Gastroesophageal sphincter (tissue), 4 donors: ENCODE measurements around the gene POM121. TPM values are rescaled to one million over a fixed set of nuclear protein-coding genes. Genes with fewer than 3 reads are reported as not detected.
A peak's percentile ranks its signal among the peaks of the same experiment; 100 is the strongest.
"Not testable (repeated sequence)": the region's sequence is repeated elsewhere in the genome, so short reads cannot be mapped to it uniquely, and the experiment has no call there.

ENCODE experiments used
- ATAC-seq: fragments of 150-250 bp; one replicate; pipeline ENCODE4 v1.9.1; 2016; ENCODE audit warnings: mild to moderate bottlenecking, moderate library complexity
- H3K27ac ChIP-seq, 4 donors: fragments of 200-600 bp; sonication (generic) in 3 of 4; 1 replicate in 3 of 4; 2 replicates in 1 of 4; pipeline ENCODE4 v1.5.1; 2016 to 2019
- H3K27me3 ChIP-seq: fragments of 200-600 bp; sonication (generic); one replicate; pipeline ENCODE4 v1.5.1; 2019
- H3K36me3 ChIP-seq, 2 donors: fragments of 200-600 bp; sonication (generic); one replicate each; pipeline ENCODE4 v1.5.1; 2019; ENCODE audit warnings: control low read depth in 1 of 2
- H3K4me1 ChIP-seq, 3 donors: fragments of 200-600 bp; sonication (generic); 1 replicate in 2 of 3; 2 replicates in 1 of 3; pipeline ENCODE4 v1.5.1; 2016 to 2019; ENCODE audit warnings: control low read depth in 2 of 3
- H3K4me3 ChIP-seq, 2 donors: fragments of 200-600 bp; sonication (generic); one replicate each; pipeline ENCODE4 v1.5.1; 2019; ENCODE audit warnings: mild to moderate bottlenecking in 1 of 2, moderate library complexity in 1 of 2
- H3K9me3 ChIP-seq, 3 donors: fragments of 200-600 bp; sonication (generic); one replicate each; pipeline ENCODE4 v1.5.1; 2017 to 2019; ENCODE audit warnings: control low read depth in 2 of 3
- WGBS, 2 donors: methylation state at CpG; one replicate each; pipeline ENCODE4 v1.1.5; 2018; ENCODE audit warnings: low coverage in 1 of 2; 5-methylcytosine and 5-hydroxymethylcytosine counted together
- total RNA-seq, 4 donors: library from RNA; depleted of rRNA; stranded (reverse); fragments of >200 nt; gene quantifications; one replicate each; pipeline ENCODE4 v1.1.0, GENCODE V29; 2016

POM121 gene
- total RNA-seq, 4 donors from 2014 or later = 11.8 to 22.1 (median 14.6) TPM

GRCh38 chr7:72965186-72965975 is 40.5 kb downstream of the POM121 start:
- H3K27ac ChIP-seq, H3K36me3 ChIP-seq, H3K4me3 ChIP-seq, H3K27me3 ChIP-seq, H3K9me3 ChIP-seq, H3K4me1 ChIP-seq: not testable (repeated sequence)
- WGBS, 2 donors = no CpG with 5 or more reads among the region's 31 CpGs
- ATAC-seq = peak; percentile 14

DNA sequence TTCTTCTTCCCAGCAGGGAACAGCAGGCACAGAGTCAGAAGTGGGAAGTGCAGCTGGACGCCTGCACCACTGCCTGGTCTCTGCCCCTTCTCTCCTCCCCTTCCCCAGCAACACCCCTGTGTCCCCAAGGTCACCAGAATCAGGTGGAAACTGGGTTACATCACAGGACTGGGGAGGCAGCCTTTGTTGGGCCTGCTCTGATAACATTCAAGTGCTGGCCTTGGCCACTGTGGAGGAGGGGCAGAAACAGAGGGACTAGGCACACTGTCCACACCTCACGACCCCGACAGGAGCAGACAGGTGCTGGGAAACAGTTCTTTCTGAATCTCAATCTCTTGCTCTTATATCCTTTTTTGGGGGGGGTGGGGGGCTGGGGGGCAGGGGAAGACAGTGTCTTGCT is 42.0 kb downstream of the POM121 start:
- not testable (repeated sequence) for H3K4me3 ChIP-seq, H3K27ac ChIP-seq, ATAC-seq, H3K4me1 ChIP-seq, H3K27me3 ChIP-seq, H3K36me3 ChIP-seq, H3K9me3 ChIP-seq
- WGBS, 2 donors = no CpG with 5 or more reads among the region's 3 CpGs

DNA sequence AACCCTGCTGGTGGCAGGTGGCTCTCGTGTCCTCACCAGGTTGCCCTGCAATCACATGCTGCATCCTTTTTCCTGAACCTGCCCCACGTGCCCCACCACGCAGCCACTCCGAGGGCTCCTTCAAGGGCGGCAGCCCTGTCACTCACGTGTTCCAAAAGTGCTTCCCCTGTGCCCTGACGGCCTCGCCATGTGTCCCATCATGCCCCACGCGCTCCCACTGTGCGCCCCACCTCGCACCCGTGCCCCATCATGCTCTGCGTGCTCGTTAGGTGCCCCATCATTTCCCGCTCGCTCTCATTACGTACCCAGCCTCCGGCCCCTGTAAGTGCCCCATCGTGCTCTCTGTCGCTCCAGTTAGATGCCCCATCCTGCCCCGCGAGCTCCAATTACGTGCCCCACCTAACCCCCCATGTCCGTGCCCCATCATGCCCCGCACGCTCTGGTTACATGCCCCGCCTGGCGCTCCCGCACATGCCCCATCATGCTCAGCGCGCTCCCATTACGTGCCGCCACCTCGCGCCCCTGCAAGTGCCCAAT is 44.2 kb downstream of the POM121 start, which contains the start of gene TRIM74:
TRIM74 (minus strand) TSS at position 487 of the 537 bp plus-strand sequence. CDS start 3,309 bp downstream, outside the sequence.
- not testable (repeated sequence) for H3K36me3 ChIP-seq, H3K27ac ChIP-seq, H3K4me1 ChIP-seq, H3K4me3 ChIP-seq, ATAC-seq, H3K9me3 ChIP-seq, H3K27me3 ChIP-seq
- WGBS, 2 donors = 67 to 83% methylated on average over 12 to 15 of the region's 36 CpGs

GRCh38 chr7:72969688-72970087 is 44.8 kb downstream of the POM121 start:
- not testable (repeated sequence) for H3K9me3 ChIP-seq, H3K36me3 ChIP-seq, ATAC-seq, H3K4me1 ChIP-seq, H3K27me3 ChIP-seq, H3K27ac ChIP-seq, H3K4me3 ChIP-seq
- 78% methylated on average over 7 of the region's 29 CpGs; no CpG with 5 or more reads in 1 of the 2 donors for WGBS, 2 donors

DNA sequence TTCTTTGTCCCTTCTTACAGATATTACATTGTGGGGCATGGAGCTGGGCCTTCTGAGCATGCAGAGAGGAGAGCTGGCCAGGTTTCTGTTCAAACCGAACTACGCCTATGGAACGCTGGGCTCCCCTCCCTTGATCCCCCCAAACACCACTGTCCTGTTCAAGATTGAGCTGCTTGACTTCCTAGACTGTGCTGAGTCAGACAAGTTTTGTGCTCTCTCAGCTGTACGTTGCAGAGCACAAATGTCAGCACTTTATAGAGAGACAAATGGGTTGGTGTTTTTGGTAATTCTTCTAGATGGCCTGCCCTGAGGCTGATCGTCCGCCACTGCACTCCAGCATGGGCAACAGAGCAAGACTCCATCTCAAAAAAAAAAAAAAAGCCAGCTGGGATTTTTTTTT is 46.6 kb downstream of the POM121 start:
- H3K27ac ChIP-seq, H3K4me3 ChIP-seq, ATAC-seq, H3K36me3 ChIP-seq, H3K9me3 ChIP-seq, H3K27me3 ChIP-seq, H3K4me1 ChIP-seq: not testable (repeated sequence)
- no CpG with 5 or more reads among the region's 6 CpGs for WGBS, 2 donors

DNA sequence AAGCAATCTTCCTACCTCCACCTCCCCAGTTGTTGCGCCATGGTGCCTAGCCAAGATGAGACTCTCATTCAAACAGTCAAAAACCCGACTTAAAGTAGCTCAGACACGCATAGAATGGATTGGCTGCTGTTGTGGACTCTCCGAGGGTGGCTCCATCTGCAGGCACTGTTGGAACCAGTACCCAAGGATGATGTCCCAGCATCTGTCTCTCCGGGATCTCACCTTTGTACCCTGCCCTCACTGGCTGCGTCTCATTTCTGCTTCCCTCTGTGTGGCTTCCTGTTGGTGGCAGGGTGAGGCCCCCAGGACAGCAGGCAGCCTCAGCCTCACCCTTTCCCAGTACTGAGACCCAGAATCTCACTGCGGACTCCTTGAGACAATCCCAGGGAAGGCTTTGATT is 49.9 kb downstream of the POM121 start:
- not testable (repeated sequence) for ATAC-seq, H3K27ac ChIP-seq, H3K27me3 ChIP-seq, H3K4me3 ChIP-seq, H3K4me1 ChIP-seq, H3K9me3 ChIP-seq, H3K36me3 ChIP-seq
- no CpG with 5 or more reads among the region's 7 CpGs for WGBS, 2 donors

DNA sequence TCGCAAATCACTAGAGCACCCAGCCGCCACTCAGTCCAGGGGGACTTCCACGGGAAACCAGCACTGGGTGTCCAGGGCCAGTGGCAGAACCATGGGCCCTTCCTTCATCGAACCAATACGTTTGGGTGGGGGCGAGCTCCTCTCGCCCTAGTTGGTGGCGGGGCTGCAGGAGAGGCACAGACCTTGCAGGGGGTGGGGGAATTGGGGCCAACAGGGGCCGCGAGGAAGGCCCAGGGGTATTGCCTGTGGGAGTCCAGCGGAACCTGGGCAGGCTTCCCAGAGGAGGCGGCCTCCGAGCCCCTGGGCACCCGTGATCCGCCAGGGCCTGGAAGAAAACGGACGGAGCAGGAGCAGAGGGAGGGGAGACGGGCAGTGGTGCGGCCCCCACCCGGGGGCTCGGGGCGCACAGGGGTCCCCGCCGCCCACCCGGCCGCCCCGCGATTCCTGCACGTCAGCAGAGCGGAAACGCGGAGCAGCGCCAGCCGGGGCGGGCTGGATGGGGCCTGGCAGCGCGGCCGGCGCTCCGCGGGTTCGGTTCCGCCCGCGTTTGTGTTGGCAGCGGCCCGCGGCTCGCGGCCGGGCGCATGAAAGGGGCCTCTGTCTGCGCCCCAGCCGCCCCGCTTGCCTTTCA is 50.9 kb downstream of the POM121 start:
- no CpG with 5 or more reads among the region's 55 CpGs for WGBS, 2 donors
- H3K36me3 ChIP-seq, H3K4me3 ChIP-seq, H3K4me1 ChIP-seq, H3K27me3 ChIP-seq, ATAC-seq, H3K9me3 ChIP-seq, H3K27ac ChIP-seq: not testable (repeated sequence)

DNA sequence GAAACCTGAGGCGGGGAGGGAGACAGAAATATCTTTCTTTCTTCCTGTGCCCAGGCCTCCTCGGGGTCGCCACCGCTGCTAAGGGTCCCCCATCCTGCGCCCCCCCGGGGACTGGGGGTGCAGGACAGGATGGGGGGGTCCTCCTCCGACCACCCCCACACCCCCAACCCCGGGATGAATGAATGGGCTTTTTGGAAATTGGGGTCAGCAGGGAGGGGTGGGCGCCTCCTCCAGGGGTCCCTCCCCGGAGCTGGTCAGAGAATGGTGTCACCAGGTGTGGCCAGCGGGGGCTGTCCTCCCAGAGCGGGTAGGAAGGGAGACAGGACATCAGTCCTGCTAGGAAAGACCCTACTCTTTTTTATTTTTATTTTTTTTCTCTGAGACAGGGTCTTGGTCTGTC is 51.5 kb downstream of the POM121 start:
- H3K27ac ChIP-seq = not testable (repeated sequence)
- WGBS, 2 donors = 80% methylated on average over 1 of the region's 12 CpGs; no CpG with 5 or more reads in 1 of the 2 donors

DNA sequence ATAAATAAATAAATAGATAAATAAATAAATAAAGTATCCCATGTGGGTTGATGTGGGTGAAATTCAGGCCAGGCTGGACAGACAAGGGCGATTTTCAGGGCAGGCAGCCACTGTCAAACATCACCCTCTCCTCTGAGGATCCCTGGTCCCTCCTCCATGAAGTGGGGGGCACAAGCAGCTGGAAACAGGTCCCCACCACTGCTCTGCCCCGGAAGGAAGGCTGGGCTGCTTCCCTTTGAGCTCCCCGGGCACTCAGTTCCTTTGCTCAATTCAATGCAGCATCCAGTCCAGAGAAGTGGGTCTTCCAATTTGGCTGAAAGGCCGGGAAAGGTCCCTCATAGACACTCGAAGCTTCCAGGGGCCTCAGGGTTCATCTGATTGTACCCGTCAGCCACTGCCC is 55.5 kb downstream of the POM121 start:
- H3K27me3 ChIP-seq, ATAC-seq, H3K4me1 ChIP-seq, H3K9me3 ChIP-seq, H3K4me3 ChIP-seq, H3K36me3 ChIP-seq, H3K27ac ChIP-seq: not testable (repeated sequence)
- WGBS, 2 donors = no CpG with 5 or more reads among the region's 6 CpGs

More for the DNA sequence above, 51.5 kb downstream of the POM121 start:
- not testable (repeated sequence) for ATAC-seq, H3K36me3 ChIP-seq, H3K4me1 ChIP-seq, H3K4me3 ChIP-seq, H3K27me3 ChIP-seq, H3K9me3 ChIP-seq

- H3K9me3 ChIP-seq, H3K36me3 ChIP-seq, H3K4me1 ChIP-seq, H3K27me3 ChIP-seq, ATAC-seq, H3K4me3 ChIP-seq, H3K27ac ChIP-seq: not testable (repeated sequence)
- no CpG with 5 or more reads among the region's 11 CpGs for WGBS, 2 donors
These were observed 57.2 kb downstream of the POM121 start for GRCh38 chr7:72982084-72982483.

DNA sequence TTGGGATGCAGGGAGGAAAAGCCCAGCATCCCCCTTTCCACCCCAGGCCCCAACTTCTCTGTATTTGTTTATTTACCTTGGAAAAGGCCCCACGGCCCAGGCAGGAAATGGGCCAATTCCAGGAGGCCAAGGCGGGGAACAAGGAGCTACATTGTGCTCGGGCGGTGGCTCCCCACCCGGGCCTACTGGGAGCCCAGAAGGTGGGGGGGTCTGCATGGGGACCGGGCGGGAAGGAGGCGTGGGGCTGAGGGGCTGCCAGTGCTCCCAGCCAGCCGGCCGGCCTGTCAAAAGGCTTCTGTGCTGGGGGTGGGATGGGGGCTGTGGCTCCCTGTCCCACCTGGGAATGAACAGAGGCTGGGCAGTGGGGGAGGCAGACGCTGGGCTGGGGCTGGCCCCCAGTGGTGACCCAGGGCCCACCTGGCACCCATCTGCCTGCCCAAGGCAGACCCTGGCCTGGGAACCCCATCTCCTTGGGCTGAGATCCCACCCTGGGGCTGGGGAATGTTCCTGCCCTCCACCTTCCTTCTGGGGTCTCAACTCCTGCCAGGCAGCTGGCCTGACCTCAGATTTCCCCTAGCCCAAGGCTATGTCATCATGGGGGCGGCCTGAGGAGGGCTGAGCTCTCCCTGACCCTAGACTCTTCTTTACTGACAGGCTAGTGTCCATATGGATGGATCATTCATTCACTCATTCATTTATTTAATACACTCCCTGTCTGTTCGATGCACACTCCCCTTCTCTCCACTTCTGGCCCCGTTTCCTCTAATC is 65.4 kb downstream of the POM121 start:
- H3K9me3 ChIP-seq, H3K4me1 ChIP-seq, H3K27ac ChIP-seq, H3K4me3 ChIP-seq, H3K27me3 ChIP-seq, H3K36me3 ChIP-seq: not testable (repeated sequence)
- WGBS, 2 donors = no CpG with 5 or more reads among the region's 14 CpGs
- peak; percentile 60 for ATAC-seq

DNA sequence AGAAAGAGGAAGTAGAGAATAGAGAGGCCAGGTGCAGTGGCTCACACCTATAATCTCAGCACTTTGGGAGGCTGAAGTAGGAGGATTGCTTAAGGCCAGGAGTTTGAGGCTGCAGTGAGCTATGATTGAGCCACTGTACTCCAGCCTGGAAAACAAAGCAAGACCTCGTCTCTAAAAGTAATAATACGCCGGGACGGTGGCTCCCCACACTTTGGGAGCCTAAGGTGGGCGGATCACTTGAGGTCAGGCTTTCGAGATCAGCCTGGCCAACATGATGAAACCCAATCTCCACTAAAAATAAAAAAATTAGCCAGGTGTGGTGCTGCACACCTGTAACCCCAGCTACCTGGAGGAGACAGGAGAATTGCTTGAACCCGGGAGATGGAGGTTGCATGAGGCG is 70.6 kb downstream of the POM121 start:
- WGBS, 2 donors = 100% methylated on average over 3 of the region's 8 CpGs; no CpG with 5 or more reads in 1 of the 2 donors
- H3K4me1 ChIP-seq, H3K27ac ChIP-seq, H3K27me3 ChIP-seq, H3K36me3 ChIP-seq, H3K4me3 ChIP-seq, H3K9me3 ChIP-seq, ATAC-seq: not testable (repeated sequence)

- WGBS, 2 donors = no CpG with 5 or more reads among the region's 8 CpGs
- H3K36me3 ChIP-seq, H3K9me3 ChIP-seq, H3K27ac ChIP-seq, H3K4me1 ChIP-seq, H3K27me3 ChIP-seq, H3K4me3 ChIP-seq: not testable (repeated sequence)
- peak; percentile 43 for ATAC-seq
These were observed 72.6 kb downstream of the POM121 start for GRCh38 chr7:72997447-72997846.
